SU-DHL-6 (cell line): ENCODE measurements around the gene RASGRF1.

Experiments used
- CTCF ChIP-seq: fragments of 200-600 bp; sonication (generic); IDR thresholded peaks from one replicate; pipeline ENCODE4 v1.5.1; 2017; ENCODE audit warnings: antibody characterized with exemption, mild to moderate bottlenecking, low read length, moderate library complexity; ENCODE audit not compliant: insufficient read depth, poor library complexity, severe bottlenecking
- EZH2phosphoT487 ChIP-seq: fragments of 200-600 bp; sonication (generic), shearing (Covaris generic); conservative IDR thresholded peaks from 2 replicates; pipeline ENCODE4 v1.6.1; 2018; ENCODE audit warnings: mild to moderate bottlenecking, antibody characterized with exemption, low read length, moderate library complexity, mixed read lengths

- TF ChIP-seq EZH2phosphoT487 (no peak), CTCF (no peak)
These were observed 133.0 kb downstream of the RASGRF1 start for GRCh38 chr15:78957416-78958093.
